H1 (cell line): ENCODE data around the gene ZNF407. TPM values are rescaled to one million over a fixed set of nuclear protein-coding genes. Genes with fewer than 3 reads are reported as not detected.

Source experiments
- BACH1 ChIP-seq: IDR thresholded peaks from 2 replicates; pipeline ENCODE4 v1.6.1; 2012; ENCODE audit warnings: low read length, improper control_type of control experiment
- CEBPB ChIP-seq: IDR thresholded peaks from 2 replicates; pipeline ENCODE4 v1.6.1; 2012; ENCODE audit warnings: low read depth, low read length
- CHD2 ChIP-seq: IDR thresholded peaks from 2 replicates; pipeline ENCODE4 v1.6.1; 2012; ENCODE audit warnings: low read length, improper control_type of control experiment
- GABPA ChIP-seq: IDR thresholded peaks from 2 replicates; pipeline ENCODE4 v1.6.1; 2011; ENCODE audit warnings: mild to moderate bottlenecking, low read length, moderate library complexity, borderline replicate concordance; ENCODE audit not compliant: insufficient read depth
- JUN ChIP-seq: IDR thresholded peaks from 2 replicates; pipeline ENCODE4 v1.6.1; 2011; ENCODE audit warnings: low read depth, mild to moderate bottlenecking, improper control_type of control experiment, low read length
- NANOG ChIP-seq: IDR thresholded peaks from 2 replicates; pipeline ENCODE4 v1.6.1; 2011; ENCODE audit warnings: low read length, low read depth, mild to moderate bottlenecking, inconsistent platforms; ENCODE audit not compliant: insufficient read depth, poor library complexity, severe bottlenecking
- POLR2A ChIP-seq, 2 experiments: IDR thresholded peaks; 1 replicate in 1 of 2; 2 replicates in 1 of 2; pipeline ENCODE4 v1.6.1; 2011; ENCODE audit warnings: low read depth in 2 of 2, low read length in 2 of 2, mild to moderate bottlenecking in 2 of 2; ENCODE audit errors: control extremely low read depth in 1 of 2
- SIRT6 ChIP-seq: IDR thresholded peaks from one replicate; pipeline ENCODE4 v1.7.1; 2012; ENCODE audit warnings: low read length, inconsistent platforms
- YY1 ChIP-seq: IDR thresholded peaks from 2 replicates; pipeline ENCODE4 v1.6.1; 2011; ENCODE audit warnings: low read depth, mild to moderate bottlenecking, low read length
- ZNF274 ChIP-seq: IDR thresholded peaks from 2 replicates; pipeline ENCODE4 v1.7.0; 2012; ENCODE audit warnings: low read length, borderline replicate concordance; ENCODE audit errors: extremely low read depth
- polyA plus RNA-seq, 7 experiments: library from polyadenylated mRNA; depleted of rRNA in 3 of 7; stranded (reverse) in 5 of 7; unstranded in 2 of 7; fragments of >200 nt in 5 of 7; fragments of 200-250 nt in 2 of 7; gene quantifications; 1 replicate in 5 of 7; 2 replicates in 1 of 7; 4 replicates in 1 of 7; pipeline versions ENCODE4 v1.2.1 to v1.2.3, GENCODE V29; 2011 to 2013; ENCODE audit warnings: missing spikeins in 2 of 7, mixed read lengths in 2 of 7
- total RNA-seq: library from RNA; stranded (reverse); fragmentation: NEBNext Ultra II Directional; extraction: Animal tissue kit (Norgen Biotek cat#: 25700); gene quantifications from 2 replicates; pipeline ENCODE4 v1.2.1, GENCODE V29; 2021
- TF ChIP-seq, protein P1 (sequence below): fragments of 300-600 bp; sonication (generic); IDR thresholded peaks from 2 replicates; pipeline ENCODE4 v1.7.1; 2012; ENCODE audit warnings: low read length, moderate library complexity, mild to moderate bottlenecking, inconsistent platforms; ENCODE audit not compliant: insufficient replicate concordance
- TF ChIP-seq, protein P2 (sequence below): IDR thresholded peaks from 2 replicates; pipeline ENCODE4 v1.6.1; 2012; ENCODE audit warnings: inconsistent platforms

Gene ZNF407
- total and polyA plus RNA-seq, 2 of the 8 experiments (the other 6 are each of a cell fraction or from before 2014, with no cell fraction given): 1.5 to 6.8 TPM

DNA sequence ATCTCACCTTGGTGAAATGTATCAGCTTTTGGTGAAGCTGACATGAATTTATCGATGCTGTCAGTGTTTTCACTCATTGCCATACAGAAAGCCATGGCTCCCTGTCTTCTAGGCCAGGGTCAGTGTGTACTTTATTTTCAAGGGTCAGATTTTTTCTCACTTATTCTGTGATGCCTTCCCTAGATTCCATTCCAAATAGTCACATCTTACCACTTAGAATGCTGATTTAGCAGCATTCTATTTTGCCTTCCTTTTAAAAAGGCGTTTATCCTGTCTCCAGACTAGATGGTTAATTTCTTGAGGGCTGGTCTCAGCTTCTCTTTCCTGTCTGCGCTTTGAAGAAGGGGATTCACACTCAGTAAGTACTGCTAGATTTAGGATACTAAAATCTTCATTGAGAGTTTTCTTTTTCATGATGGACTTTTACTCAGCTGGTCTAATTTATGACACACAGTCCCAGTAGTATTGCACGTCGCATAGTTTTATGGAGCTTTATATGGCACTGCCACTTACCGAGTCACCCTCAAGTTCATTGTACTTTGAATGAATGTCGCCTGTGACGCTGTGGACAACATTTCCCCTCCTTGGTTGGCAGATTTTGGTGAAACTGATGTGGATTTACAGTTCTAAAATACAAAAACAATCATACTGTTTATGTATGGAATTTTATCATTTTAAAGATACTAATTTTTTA lies 194.0 kb downstream of the ZNF407 start (continued):
- TF ChIP-seq, protein P1, sequence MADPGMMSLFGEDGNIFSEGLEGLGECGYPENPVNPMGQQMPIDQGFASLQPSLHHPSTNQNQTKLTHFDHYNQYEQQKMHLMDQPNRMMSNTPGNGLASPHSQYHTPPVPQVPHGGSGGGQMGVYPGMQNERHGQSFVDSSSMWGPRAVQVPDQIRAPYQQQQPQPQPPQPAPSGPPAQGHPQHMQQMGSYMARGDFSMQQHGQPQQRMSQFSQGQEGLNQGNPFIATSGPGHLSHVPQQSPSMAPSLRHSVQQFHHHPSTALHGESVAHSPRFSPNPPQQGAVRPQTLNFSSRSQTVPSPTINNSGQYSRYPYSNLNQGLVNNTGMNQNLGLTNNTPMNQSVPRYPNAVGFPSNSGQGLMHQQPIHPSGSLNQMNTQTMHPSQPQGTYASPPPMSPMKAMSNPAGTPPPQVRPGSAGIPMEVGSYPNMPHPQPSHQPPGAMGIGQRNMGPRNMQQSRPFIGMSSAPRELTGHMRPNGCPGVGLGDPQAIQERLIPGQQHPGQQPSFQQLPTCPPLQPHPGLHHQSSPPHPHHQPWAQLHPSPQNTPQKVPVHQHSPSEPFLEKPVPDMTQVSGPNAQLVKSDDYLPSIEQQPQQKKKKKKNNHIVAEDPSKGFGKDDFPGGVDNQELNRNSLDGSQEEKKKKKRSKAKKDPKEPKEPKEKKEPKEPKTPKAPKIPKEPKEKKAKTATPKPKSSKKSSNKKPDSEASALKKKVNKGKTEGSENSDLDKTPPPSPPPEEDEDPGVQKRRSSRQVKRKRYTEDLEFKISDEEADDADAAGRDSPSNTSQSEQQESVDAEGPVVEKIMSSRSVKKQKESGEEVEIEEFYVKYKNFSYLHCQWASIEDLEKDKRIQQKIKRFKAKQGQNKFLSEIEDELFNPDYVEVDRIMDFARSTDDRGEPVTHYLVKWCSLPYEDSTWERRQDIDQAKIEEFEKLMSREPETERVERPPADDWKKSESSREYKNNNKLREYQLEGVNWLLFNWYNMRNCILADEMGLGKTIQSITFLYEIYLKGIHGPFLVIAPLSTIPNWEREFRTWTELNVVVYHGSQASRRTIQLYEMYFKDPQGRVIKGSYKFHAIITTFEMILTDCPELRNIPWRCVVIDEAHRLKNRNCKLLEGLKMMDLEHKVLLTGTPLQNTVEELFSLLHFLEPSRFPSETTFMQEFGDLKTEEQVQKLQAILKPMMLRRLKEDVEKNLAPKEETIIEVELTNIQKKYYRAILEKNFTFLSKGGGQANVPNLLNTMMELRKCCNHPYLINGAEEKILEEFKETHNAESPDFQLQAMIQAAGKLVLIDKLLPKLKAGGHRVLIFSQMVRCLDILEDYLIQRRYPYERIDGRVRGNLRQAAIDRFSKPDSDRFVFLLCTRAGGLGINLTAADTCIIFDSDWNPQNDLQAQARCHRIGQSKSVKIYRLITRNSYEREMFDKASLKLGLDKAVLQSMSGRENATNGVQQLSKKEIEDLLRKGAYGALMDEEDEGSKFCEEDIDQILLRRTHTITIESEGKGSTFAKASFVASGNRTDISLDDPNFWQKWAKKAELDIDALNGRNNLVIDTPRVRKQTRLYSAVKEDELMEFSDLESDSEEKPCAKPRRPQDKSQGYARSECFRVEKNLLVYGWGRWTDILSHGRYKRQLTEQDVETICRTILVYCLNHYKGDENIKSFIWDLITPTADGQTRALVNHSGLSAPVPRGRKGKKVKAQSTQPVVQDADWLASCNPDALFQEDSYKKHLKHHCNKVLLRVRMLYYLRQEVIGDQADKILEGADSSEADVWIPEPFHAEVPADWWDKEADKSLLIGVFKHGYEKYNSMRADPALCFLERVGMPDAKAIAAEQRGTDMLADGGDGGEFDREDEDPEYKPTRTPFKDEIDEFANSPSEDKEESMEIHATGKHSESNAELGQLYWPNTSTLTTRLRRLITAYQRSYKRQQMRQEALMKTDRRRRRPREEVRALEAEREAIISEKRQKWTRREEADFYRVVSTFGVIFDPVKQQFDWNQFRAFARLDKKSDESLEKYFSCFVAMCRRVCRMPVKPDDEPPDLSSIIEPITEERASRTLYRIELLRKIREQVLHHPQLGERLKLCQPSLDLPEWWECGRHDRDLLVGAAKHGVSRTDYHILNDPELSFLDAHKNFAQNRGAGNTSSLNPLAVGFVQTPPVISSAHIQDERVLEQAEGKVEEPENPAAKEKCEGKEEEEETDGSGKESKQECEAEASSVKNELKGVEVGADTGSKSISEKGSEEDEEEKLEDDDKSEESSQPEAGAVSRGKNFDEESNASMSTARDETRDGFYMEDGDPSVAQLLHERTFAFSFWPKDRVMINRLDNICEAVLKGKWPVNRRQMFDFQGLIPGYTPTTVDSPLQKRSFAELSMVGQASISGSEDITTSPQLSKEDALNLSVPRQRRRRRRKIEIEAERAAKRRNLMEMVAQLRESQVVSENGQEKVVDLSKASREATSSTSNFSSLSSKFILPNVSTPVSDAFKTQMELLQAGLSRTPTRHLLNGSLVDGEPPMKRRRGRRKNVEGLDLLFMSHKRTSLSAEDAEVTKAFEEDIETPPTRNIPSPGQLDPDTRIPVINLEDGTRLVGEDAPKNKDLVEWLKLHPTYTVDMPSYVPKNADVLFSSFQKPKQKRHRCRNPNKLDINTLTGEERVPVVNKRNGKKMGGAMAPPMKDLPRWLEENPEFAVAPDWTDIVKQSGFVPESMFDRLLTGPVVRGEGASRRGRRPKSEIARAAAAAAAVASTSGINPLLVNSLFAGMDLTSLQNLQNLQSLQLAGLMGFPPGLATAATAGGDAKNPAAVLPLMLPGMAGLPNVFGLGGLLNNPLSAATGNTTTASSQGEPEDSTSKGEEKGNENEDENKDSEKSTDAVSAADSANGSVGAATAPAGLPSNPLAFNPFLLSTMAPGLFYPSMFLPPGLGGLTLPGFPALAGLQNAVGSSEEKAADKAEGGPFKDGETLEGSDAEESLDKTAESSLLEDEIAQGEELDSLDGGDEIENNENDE: no peak
- TF ChIP-seq POLR2A (IDR thresholded peaks at IDR 0.05; ENCODE audit: control extremely low read depth in 1 of 2, low read depth in 2 of 2, low read length in 2 of 2): no peak
- no peak for TF ChIP-seq SIRT6
- no peak for TF ChIP-seq GABPA
- TF ChIP-seq BACH1: no peak
- TF ChIP-seq, protein P2, sequence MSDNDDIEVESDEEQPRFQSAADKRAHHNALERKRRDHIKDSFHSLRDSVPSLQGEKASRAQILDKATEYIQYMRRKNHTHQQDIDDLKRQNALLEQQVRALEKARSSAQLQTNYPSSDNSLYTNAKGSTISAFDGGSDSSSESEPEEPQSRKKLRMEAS: no peak
- no peak for TF ChIP-seq CHD2
- TF ChIP-seq NANOG: no peak
- no peak for TF ChIP-seq JUN
- TF ChIP-seq ZNF274: no peak
- no peak for TF ChIP-seq CEBPB
- TF ChIP-seq YY1: no peak
